GM12892 (cell line): ENCODE data around the gene C5.

Experiments used
- POLR2A ChIP-seq: IDR thresholded peaks from 2 replicates; pipeline ENCODE4 v1.6.1; 2011; ENCODE audit warnings: low read depth, low read length, control low read depth
- TAF1 ChIP-seq: IDR thresholded peaks from 2 replicates; pipeline ENCODE4 v1.6.1; 2011; ENCODE audit warnings: low read depth, mild to moderate bottlenecking, control low read depth, low read length, borderline replicate concordance

DNA sequence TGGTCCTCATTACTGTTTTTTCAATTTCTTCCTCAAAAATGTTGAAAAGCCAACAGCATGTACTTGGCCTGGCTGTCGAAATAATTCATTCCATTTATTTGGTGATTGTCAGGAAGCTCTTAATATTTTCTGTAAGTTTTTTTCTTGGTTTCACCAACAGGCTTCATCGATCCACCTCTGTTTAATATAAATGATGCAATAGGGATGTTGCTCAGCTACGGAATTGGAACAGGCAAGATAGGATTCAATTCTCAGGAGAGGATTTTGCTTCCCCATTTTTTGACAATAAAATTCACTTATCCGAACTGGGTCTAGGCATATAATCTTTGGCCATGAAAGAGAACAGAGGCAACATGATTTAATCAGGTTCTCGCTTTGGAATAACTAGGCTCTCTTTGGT, 30.8 kb downstream of the C5 start:
- TF ChIP-seq POLR2A (no peak), TAF1 (no peak)
